Right lobe of liver (tissue), 4 donors: Measurements from ENCODE around the gene TUT4.

Experiments used
- CTCF ChIP-seq, 4 donors: fragments of 200-600 bp in 3 of 4; fragments of 450-650 bp in 1 of 4; IDR thresholded peaks; one replicate each; pipeline versions ENCODE4 v1.5.1 to v1.8.0; 2016 to 2022; ENCODE audit warnings: antibody characterized with exemption in 4 of 4, mild to moderate bottlenecking in 2 of 4
- POLR2A ChIP-seq: fragments of 450-650 bp; IDR thresholded peaks from one replicate; pipeline ENCODE4 v1.6.1; 2017; ENCODE audit warnings: antibody characterized with exemption, mild to moderate bottlenecking
- donor health status: DM: no; HTN: no; CAD: no.
- donor health status: DM: no; HTN: no; CAD: no.
- donor health status: DM: no; HTN: yes; CAD: no.

GRCh38 chr1:52599236-52599635 lies 46.3 kb upstream of the TUT4 start:
- no peak for TF ChIP-seq CTCF (IDR thresholded peaks at IDR 0.05)
- no peak for TF ChIP-seq POLR2A
